Endothelial cell of umbilical vein (primary cell): ENCODE data around the gene NMRAL1. TPM values are rescaled to one million over a fixed set of nuclear protein-coding genes. Genes with fewer than 3 reads are reported as not detected.

Experiments used
- BruUV-seq: library from RNA; stranded (reverse); fragments of 400-500 nt; replicated peaks from 2 replicates; lab custom pipeline; 2021; lab: Mats Ljungman, UMichigan
- CTCF ChIA-PET: fragments of 300-600, 350-600 bp; sonication (Branson Sonifier 250); formaldehyde crosslinking; loops from one replicate; lab custom pipeline; 2021; ENCODE audit warnings: antibody characterized with exemption, inconsistent platforms; lab: Charles Lee
- POLR2A ChIA-PET: fragments of 300-600, 350-600 bp; sonication (Branson Sonifier 250); formaldehyde crosslinking; loops from one replicate; lab custom pipeline; 2021; ENCODE audit warnings: antibody characterized with exemption, inconsistent platforms; lab: Charles Lee
- DNase-seq: peaks from one replicate; pipeline ENCODE4 v3.0.0-alpha.2; 2011; ENCODE audit warnings: low read depth, low spot score
- FAIRE-seq: peaks from 2 replicates; lab custom pipeline; 2011; peaks lifted over from hg19 to GRCh38; lab: Jason Lieb, UNC
- H2AFZ ChIP-seq: 2 replicates; pipeline ENCODE4 v1.6.0; 2012; ENCODE audit warnings: low read depth, low read length, control low read depth, inconsistent platforms
- H3K27ac ChIP-seq: 2 replicates; pipeline ENCODE4 v1.5.1; 2011; ENCODE audit warnings: low read depth, mild to moderate bottlenecking, control low read depth, low read length, moderate library complexity; ENCODE audit not compliant: insufficient read depth
- H3K27me3 ChIP-seq, 2 experiments: 2 replicates each; pipeline versions ENCODE4 v1.6.0 to v1.6.1; 2011; ENCODE audit warnings: low read length in 2 of 2, mixed read lengths in 1 of 2; ENCODE audit not compliant: control insufficient read depth in 2 of 2, insufficient read depth in 2 of 2
- H3K36me3 ChIP-seq, 2 experiments: 2 replicates in 1 of 2; 3 replicates in 1 of 2; pipeline ENCODE4 v1.5.1; 2011; ENCODE audit warnings: low read length in 2 of 2, mild to moderate bottlenecking in 1 of 2, moderate library complexity in 1 of 2; ENCODE audit not compliant: control insufficient read depth in 2 of 2, insufficient read depth in 2 of 2; ENCODE audit errors: extremely low read depth in 1 of 2
- H3K4me1 ChIP-seq: 3 replicates; pipeline ENCODE4 v1.5.1; 2011; ENCODE audit warnings: mild to moderate bottlenecking, low read length; ENCODE audit not compliant: control insufficient read depth, insufficient read depth; ENCODE audit errors: extremely low read depth
- H3K4me2 ChIP-seq: 2 replicates; pipeline ENCODE4 v1.6.1; 2011; ENCODE audit warnings: low read length, control low read depth, mixed read lengths; ENCODE audit not compliant: insufficient read depth
- H3K4me3 ChIP-seq, 3 experiments: fragments of 200-600 bp in 1 of 3; sonication (generic), shearing (Covaris generic) in 1 of 3; replicated peaks in 1 of 3; 2 replicates each; pipeline ENCODE4 v1.5.1; 2011 to 2016; ENCODE audit warnings: control low read depth in 3 of 3, low read length in 3 of 3, mild to moderate bottlenecking in 2 of 3, inconsistent platforms in 1 of 3, low read depth in 1 of 3, moderate library complexity in 1 of 3; ENCODE audit not compliant: insufficient read depth in 1 of 3
- H3K79me2 ChIP-seq: 2 replicates; pipeline ENCODE4 v1.6.0; 2012; ENCODE audit warnings: low read length, inconsistent platforms; ENCODE audit not compliant: control insufficient read depth, insufficient read depth
- H3K9ac ChIP-seq: replicated peaks from 2 replicates; pipeline ENCODE3; 2011; ENCODE audit warnings: low read length, control low read depth; ENCODE audit not compliant: insufficient read depth; ENCODE audit errors: extremely low read depth
- H3K9me1 ChIP-seq: replicated peaks from 3 replicates; pipeline ENCODE4 v1.6.0; 2011; ENCODE audit warnings: mild to moderate bottlenecking, low read length; ENCODE audit not compliant: control insufficient read depth, insufficient read depth; ENCODE audit errors: extremely low read depth
- H3K9me3 ChIP-seq: replicated peaks from 2 replicates; pipeline ENCODE4 v1.5.1; 2012; ENCODE audit warnings: low read length, inconsistent platforms; ENCODE audit not compliant: control insufficient read depth, insufficient read depth
- H4K20me1 ChIP-seq: replicated peaks from 2 replicates; pipeline ENCODE3; 2011; ENCODE audit warnings: mild to moderate bottlenecking, low read length; ENCODE audit not compliant: control insufficient read depth, insufficient read depth; ENCODE audit errors: extremely low read depth
- CTCF ChIP-seq, 2 donors: IDR thresholded peaks; 1 replicate in 1 of 2; 2 replicates in 1 of 2; pipeline ENCODE4 v1.5.1; 2011; ENCODE audit warnings: low read length in 2 of 2, mild to moderate bottlenecking in 2 of 2, moderate library complexity in 2 of 2, control low read depth in 1 of 2, inconsistent platforms in 1 of 2, low read depth in 1 of 2; ENCODE audit not compliant: insufficient read depth in 1 of 2; ENCODE audit errors: extremely low read depth in 1 of 2
- EZH2 ChIP-seq: IDR thresholded peaks from 2 replicates; pipeline ENCODE4 v1.6.1; 2012; ENCODE audit warnings: borderline replicate concordance, low read depth, mild to moderate bottlenecking, moderate library complexity, low read length, inconsistent platforms; ENCODE audit not compliant: severe bottlenecking
- FOS ChIP-seq: IDR thresholded peaks from 2 replicates; pipeline ENCODE4 v1.6.1; 2011; ENCODE audit warnings: mild to moderate bottlenecking, low read length, moderate library complexity, borderline replicate concordance; ENCODE audit not compliant: insufficient read depth
- GATA2 ChIP-seq: IDR thresholded peaks from 2 replicates; pipeline ENCODE4 v1.7.0; 2011; ENCODE audit warnings: low read depth, mild to moderate bottlenecking, moderate library complexity, mixed read lengths, low read length; ENCODE audit not compliant: insufficient read length, insufficient read depth
- JUN ChIP-seq: IDR thresholded peaks from 2 replicates; pipeline ENCODE4 v1.6.1; 2011; ENCODE audit warnings: borderline replicate concordance, low read depth; ENCODE audit not compliant: insufficient read length, insufficient read depth
- MAX ChIP-seq: IDR thresholded peaks from 2 replicates; pipeline ENCODE4 v1.6.1; 2011; ENCODE audit not compliant: insufficient read depth, insufficient read length
- MYC ChIP-seq: IDR thresholded peaks from one replicate; pipeline ENCODE4 v1.6.1; 2011; ENCODE audit warnings: mild to moderate bottlenecking, low read depth, low read length
- POLR2A ChIP-seq: IDR thresholded peaks from 2 replicates; pipeline ENCODE4 v1.6.1; 2012; ENCODE audit warnings: low read depth, mild to moderate bottlenecking, control low read depth, low read length
- POLR2AphosphoS5 ChIP-seq: IDR thresholded peaks from 2 replicates; pipeline ENCODE4 v1.6.1; 2012; ENCODE audit warnings: low read depth, mild to moderate bottlenecking, control low read depth, low read length, moderate library complexity; ENCODE audit not compliant: insufficient read depth
- dilution Hi-C: fragments of 300-500 bp; cut with MboI; formaldehyde crosslinking; loops from one replicate; pipeline ENCODE4 v1.15.0; 2019; ENCODE audit warnings: low sequenced_read_pairs; ENCODE audit not compliant: extremely low pct_ligation_motif_present
- intact Hi-C: fragments of 100-400 bp; cut with micrococcal nuclease; formaldehyde crosslinking; loops from one replicate; pipeline ENCODE4 v1.10.0; 2022
- polyA plus RNA-seq, 4 experiments: library from polyadenylated mRNA; depleted of rRNA in 3 of 4; stranded (reverse) in 3 of 4; unstranded in 1 of 4; fragments of >200 nt; gene quantifications; 2 replicates each; pipeline versions ENCODE4 v1.2.1 to v1.2.3, GENCODE V29; 2011 to 2012; ENCODE audit warnings: missing spikeins in 1 of 4
- total RNA-seq: library from RNA; stranded (reverse); gene quantifications from 2 replicates; pipeline ENCODE4 v1.2.3, GENCODE V29; 2021

NMRAL1 gene
- total and polyA plus RNA-seq, 2 donors (not counting 3 experiments of a cell fraction or from before 2014, with no cell fraction given): 48.0 to 84.4 TPM

GRCh38 chr16:4435337-4436067, 38.9 kb downstream of the NMRAL1 start:
- H3K79me2 ChIP-seq: peaks cover 4% of the 10 kb centered on the region
- dilution Hi-C loops (no loop called here), intact Hi-C loops (no loop called here)
- FAIRE-seq (no peak), DNase-seq (no peak)
- ChIA-PET POLR2A (no interaction called here), CTCF (interaction anchor here (1.5 kb wide), 1 partner anchor 20 kb away, joined by 3 read pairs; no protein-coding TSS in a partner anchor)
- H3K36me3 ChIP-seq: peaks cover 14 to 17% of the 10 kb centered on the region in 2 experiments
- H3K9ac ChIP-seq: no peak overlapping the region
- H3K4me3 ChIP-seq: no peak overlapping the region
- no peak for TF ChIP-seq MAX
- TF ChIP-seq POLR2A: no peak
- no peak for TF ChIP-seq GATA2
- no peak for TF ChIP-seq FOS
- TF ChIP-seq JUN: no peak
- TF ChIP-seq EZH2: no peak
- TF ChIP-seq POLR2AphosphoS5: no peak
- TF ChIP-seq MYC: no peak
- TF ChIP-seq CTCF (IDR thresholded peaks at IDR 0.05; ENCODE audit: extremely low read depth in 1 of 2, insufficient read depth in 1 of 2, low read depth in 1 of 2, low read length in 2 of 2): no peak
- H3K27ac ChIP-seq: no peak overlapping the region
- H3K9me3 ChIP-seq: no peaks in the 10 kb centered on the region
- H3K27me3 ChIP-seq: no peaks in the 10 kb centered on the region
- H4K20me1 ChIP-seq: no peaks in the 10 kb centered on the region
- no TSS peak for BruUV-seq
- no peaks in the 10 kb centered on the region for H3K9me1 ChIP-seq
- H3K4me1 ChIP-seq: no peaks in the 10 kb centered on the region
- no peak overlapping the region for H2AFZ ChIP-seq
- H3K4me2 ChIP-seq: no peak overlapping the region
